Uterus (tissue), 4 donors: Measurements from ENCODE around the gene ADCY10. TPM values are rescaled to one million over a fixed set of nuclear protein-coding genes. Genes with fewer than 3 reads are reported as not detected.

ENCODE experiments used
- DNase-seq, 2 donors: peaks; one replicate each; pipeline ENCODE4 v3.0.0-alpha.2; 2019 to 2020
- H3K27ac ChIP-seq, 2 donors: fragments of 200-600 bp; sonication (generic); 1 replicate in 1 of 2; 2 replicates in 1 of 2; pipeline ENCODE4 v1.5.1; 2016 to 2018
- H3K27me3 ChIP-seq, 2 donors: fragments of 200-600 bp; sonication (generic); one replicate each; pipeline ENCODE4 v1.5.1; 2018 to 2019; ENCODE audit warnings: control low read depth in 1 of 2
- H3K36me3 ChIP-seq, 2 donors: fragments of 200-600 bp; sonication (generic); one replicate each; pipeline ENCODE4 v1.5.1; 2019; ENCODE audit warnings: control low read depth in 1 of 2
- H3K4me1 ChIP-seq, 2 donors: fragments of 200-600 bp; sonication (generic); one replicate each; pipeline ENCODE4 v1.5.1; 2018 to 2019; ENCODE audit warnings: control low read depth in 1 of 2
- H3K4me3 ChIP-seq, 2 donors: fragments of 200-600 bp; sonication (generic); 1 replicate in 1 of 2; 2 replicates in 1 of 2; pipeline ENCODE4 v1.5.1; 2018 to 2019; ENCODE audit warnings: mild to moderate bottlenecking in 1 of 2
- H3K9me3 ChIP-seq, 2 donors: fragments of 200-600 bp; sonication (generic); one replicate each; pipeline ENCODE4 v1.5.1; 2019; ENCODE audit warnings: control low read depth in 1 of 2
- CTCF ChIP-seq, 4 experiments: fragments of 200-600 bp in 2 of 4; fragments of 450-650 bp in 2 of 4; sonication (generic) in 2 of 4; IDR thresholded peaks; one replicate each; pipeline ENCODE4 v1.5.1; 2016 to 2019; ENCODE audit warnings: antibody characterized with exemption in 4 of 4, mild to moderate bottlenecking in 2 of 4, moderate library complexity in 1 of 4
- POLR2A ChIP-seq, 2 donors: fragments of 450-650 bp; IDR thresholded peaks; one replicate each; pipeline ENCODE4 v1.6.1; 2016; ENCODE audit warnings: antibody characterized with exemption in 2 of 2, mild to moderate bottlenecking in 1 of 2, moderate library complexity in 1 of 2
- intact Hi-C: fragments of 100-400 bp; cut with DNase I; formaldehyde crosslinking; loops from one replicate; pipeline ENCODE4 v1.15.1; 2023; ENCODE audit warnings: low total_unique reads
- total RNA-seq, 4 donors: library from RNA; depleted of rRNA in 3 of 4; stranded (reverse); fragments of >200 nt in 3 of 4; gene quantifications; one replicate each; pipeline versions ENCODE4 v1.1.0 to v1.2.4, GENCODE V29; 2014 to 2023
- donor health status: DM: yes; HTN: yes; CAD: no.

ADCY10 gene
- total RNA-seq, 4 donors from 2014 or later, result 0.26 to 1.2 (median 0.52) TPM

- intact Hi-C loops, result no loop called here
- Histone ChIP-seq H3K27me3 (no peaks in the 10 kb centered on the region), H3K4me1 (no peaks in the 10 kb centered on the region), H3K27ac (no peak overlapping the region), H3K4me3 (no peak overlapping the region), H3K36me3 (no peaks in the 10 kb centered on the region), H3K9me3 (no peaks in the 10 kb centered on the region)
- no peak for DNase-seq
- TF ChIP-seq CTCF (IDR thresholded peaks at IDR 0.05), result no peak
- TF ChIP-seq POLR2A (IDR thresholded peaks at IDR 0.05), result no peak
Observed at GRCh38 chr1:167923324-167924056, 9.6 kb upstream of the ADCY10 start.

DNA sequence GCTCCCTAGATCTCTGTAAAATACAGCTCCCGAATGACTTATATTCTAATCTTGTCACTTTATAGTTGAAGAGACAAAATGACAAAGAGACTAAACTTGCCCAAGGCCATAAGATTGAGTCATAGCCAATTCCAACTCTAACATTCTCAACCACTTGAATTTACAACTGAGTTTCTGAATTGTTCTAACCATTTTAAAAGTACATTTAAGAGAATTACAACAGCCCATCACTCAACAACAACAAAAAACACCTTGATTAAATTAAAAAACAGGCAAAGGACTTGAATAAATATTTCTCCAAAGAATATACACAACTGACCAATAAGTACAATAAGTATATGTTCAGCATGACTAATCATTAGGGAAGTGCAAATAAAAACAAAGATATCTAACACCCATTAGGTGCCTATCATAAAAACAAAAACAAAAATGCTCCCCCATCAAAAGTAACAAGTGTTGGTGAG is 8.7 kb upstream of the ADCY10 start:
- no peaks in the 10 kb centered on the region for H3K4me1 ChIP-seq
- H3K4me3 ChIP-seq, result no peak overlapping the region
- intact Hi-C loops, result no loop called here

DNA sequence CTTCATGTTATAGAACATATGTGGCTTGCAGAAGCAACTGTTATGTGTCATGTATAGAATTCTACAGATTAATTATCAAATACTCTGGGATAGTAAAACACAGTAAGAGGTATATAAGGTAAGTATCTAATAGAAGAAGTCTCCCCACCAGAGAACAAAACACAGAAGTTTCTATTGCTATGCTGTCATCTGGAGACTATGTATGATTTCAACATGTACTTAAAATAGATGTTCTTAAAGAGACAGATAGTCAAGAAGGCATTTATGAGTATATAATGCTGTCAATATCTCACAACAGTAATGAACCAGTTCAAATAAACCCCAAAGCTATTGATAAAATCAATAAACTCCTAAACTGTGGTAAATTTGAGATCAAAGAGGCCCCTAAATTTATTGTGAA is 8.1 kb upstream of the ADCY10 start:
- Histone ChIP-seq H3K4me1 (no peaks in the 10 kb centered on the region), H3K27me3 (no peaks in the 10 kb centered on the region), H3K9me3 (no peaks in the 10 kb centered on the region), H3K4me3 (no peak overlapping the region), H3K27ac (no peak overlapping the region), H3K36me3 (no peaks in the 10 kb centered on the region)
- intact Hi-C loops, result no loop called here
- no peak for TF ChIP-seq POLR2A (IDR thresholded peaks at IDR 0.05)
- no peak for DNase-seq

More for the DNA sequence above, 8.7 kb upstream of the ADCY10 start:
- H3K36me3 ChIP-seq, result no peaks in the 10 kb centered on the region
- no peak for TF ChIP-seq POLR2A (IDR thresholded peaks at IDR 0.05)
- no peak for TF ChIP-seq CTCF (IDR thresholded peaks at IDR 0.05)
- DNase-seq, result no peak
- no peaks in the 10 kb centered on the region for H3K27me3 ChIP-seq
- H3K27ac ChIP-seq, result no peak overlapping the region
- no peaks in the 10 kb centered on the region for H3K9me3 ChIP-seq

- no peaks in the 10 kb centered on the region for H3K36me3 ChIP-seq
- no peak overlapping the region for H3K27ac ChIP-seq
- intact Hi-C loops, result no loop called here
- no peak for TF ChIP-seq CTCF (IDR thresholded peaks at IDR 0.05)
- no peaks in the 10 kb centered on the region for H3K27me3 ChIP-seq
- H3K4me3 ChIP-seq, result no peak overlapping the region
- no peaks in the 10 kb centered on the region for H3K9me3 ChIP-seq
- H3K4me1 ChIP-seq, result no peaks in the 10 kb centered on the region
- no peak for DNase-seq
Observed at GRCh38 chr1:167916766-167917511, 3.0 kb upstream of the ADCY10 start.

DNA sequence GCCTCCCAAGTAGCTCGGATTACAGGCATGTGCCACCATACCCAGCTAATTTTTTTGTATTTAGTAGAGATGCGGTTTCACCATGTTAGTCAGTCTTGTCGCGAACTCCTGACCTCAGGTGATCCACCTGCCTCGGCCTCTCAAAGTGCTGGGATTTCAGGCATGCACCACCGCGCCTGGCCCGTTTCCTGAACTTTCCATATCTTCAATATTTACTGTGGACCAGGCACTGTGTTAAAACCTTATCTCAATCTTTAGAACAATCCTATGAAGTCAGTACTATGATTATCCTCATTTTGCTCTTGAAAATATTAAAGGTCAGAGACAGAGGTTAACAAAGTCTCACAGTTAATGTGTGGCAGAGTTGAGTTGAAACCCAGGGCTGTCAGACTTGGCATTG is 1.6 kb upstream of the ADCY10 start:
- Histone ChIP-seq H3K36me3 (no peaks in the 10 kb centered on the region), H3K4me3 (no peak overlapping the region), H3K9me3 (no peaks in the 10 kb centered on the region), H3K4me1 (no peaks in the 10 kb centered on the region), H3K27me3 (no peaks in the 10 kb centered on the region), H3K27ac (no peak overlapping the region)
- DNase-seq, result no peak
- TF ChIP-seq POLR2A (IDR thresholded peaks at IDR 0.05), result no peak
- TF ChIP-seq CTCF (IDR thresholded peaks at IDR 0.05), result no peak
- intact Hi-C loops, result no loop called here
